Vagina (tissue), 2 donors: Measurements from ENCODE around the gene FGB. TPM values are rescaled to one million over a fixed set of nuclear protein-coding genes. Genes with fewer than 3 reads are reported as not detected.
"Not testable (repeated sequence)": the region's sequence is repeated elsewhere in the genome, so short reads cannot be mapped to it uniquely, and the experiment has no call there.

Experiments
- DNase-seq, 2 donors: peaks; one replicate each; pipeline ENCODE4 v3.0.0-alpha.2; 2017; ENCODE audit errors: extremely low spot score in 2 of 2
- H3K27ac ChIP-seq: fragments of 200-600 bp; sonication (generic); one replicate; pipeline ENCODE4 v1.5.1; 2019
- H3K27me3 ChIP-seq: fragments of 200-600 bp; sonication (generic); one replicate; pipeline ENCODE4 v1.5.1; 2019
- H3K36me3 ChIP-seq, 2 donors: fragments of 200-600 bp; sonication (generic); one replicate each; pipeline ENCODE4 v1.5.1; 2017 to 2019
- H3K4me1 ChIP-seq: fragments of 200-600 bp; sonication (generic); one replicate; pipeline ENCODE4 v1.5.1; 2019
- H3K4me3 ChIP-seq, 2 donors: fragments of 200-600 bp; sonication (generic); 1 replicate in 1 of 2; 2 replicates in 1 of 2; pipeline ENCODE4 v1.5.1; 2016 to 2019
- H3K9me3 ChIP-seq: fragments of 200-600 bp; sonication (generic); one replicate; pipeline ENCODE4 v1.5.1; 2019
- CTCF ChIP-seq, 3 experiments: fragments of 450-650 bp in 2 of 3; fragments of 200-600 bp in 1 of 3; sonication (generic) in 1 of 3; IDR thresholded peaks; one replicate each; pipeline ENCODE4 v1.5.1; 2017 to 2019; ENCODE audit warnings: antibody characterized with exemption in 3 of 3, mild to moderate bottlenecking in 2 of 3, moderate library complexity in 2 of 3
- POLR2A ChIP-seq, 2 donors: fragments of 450-650 bp; IDR thresholded peaks; one replicate each; pipeline ENCODE4 v1.6.1; 2017; ENCODE audit warnings: antibody characterized with exemption in 2 of 2, mild to moderate bottlenecking in 2 of 2, moderate library complexity in 2 of 2
- POLR2AphosphoS5 ChIP-seq, 2 donors: sonication (generic); formaldehyde crosslinking; IDR thresholded peaks; one replicate each; pipeline ENCODE4 v1.9.0; 2017; ENCODE audit warnings: antibody characterized with exemption in 2 of 2, mild to moderate bottlenecking in 2 of 2, low read depth in 1 of 2; ENCODE audit not compliant: insufficient read depth in 1 of 2
- intact Hi-C: fragments of 100-400 bp; cut with DNase I; formaldehyde crosslinking; loops from one replicate; pipeline ENCODE4 v1.15.1; 2023
- total RNA-seq: library from RNA; depleted of rRNA; stranded (reverse); fragments of >200 nt; gene quantifications from one replicate; pipeline ENCODE4 v1.2.3, GENCODE V29; 2016

Gene FGB
- total RNA-seq, 1 donor from 2014 or later = not detected

- Histone ChIP-seq H3K4me3 (no peak overlapping the region), H3K27me3 (no peaks in the 10 kb centered on the region), H3K4me1 (no peaks in the 10 kb centered on the region), H3K36me3 (no peaks in the 10 kb centered on the region), H3K9me3 (no peaks in the 10 kb centered on the region), H3K27ac (no peak overlapping the region)
- DNase-seq = no peak
- intact Hi-C loops = no loop called here
- TF ChIP-seq POLR2AphosphoS5 (IDR thresholded peaks at IDR 0.05; ENCODE audit: insufficient read depth in 1 of 2, low read depth in 1 of 2) = no peak
- TF ChIP-seq POLR2A (IDR thresholded peaks at IDR 0.05) = no peak
- TF ChIP-seq CTCF (IDR thresholded peaks at IDR 0.05) = no peak
Observed at GRCh38 chr4:154589296-154590197, 26.7 kb downstream of the FGB start.

GRCh38 chr4:154590329-154591006 is 27.7 kb downstream of the FGB start, which contains the start of gene FGA:
FGA (minus strand) TSS chr4:154590742; CDS start chr4:154590687, 55 bp downstream.
- TF ChIP-seq POLR2AphosphoS5 (IDR thresholded peaks at IDR 0.05; ENCODE audit: insufficient read depth in 1 of 2, low read depth in 1 of 2) (no peak), CTCF (IDR thresholded peaks at IDR 0.05) (no peak), POLR2A (IDR thresholded peaks at IDR 0.05) (no peak)
- Histone ChIP-seq H3K27ac (no peak within 1 kb of the TSS), H3K4me1 (no peaks in the 10 kb centered on the region), H3K27me3 (no peaks in the 10 kb centered on the region), H3K9me3 (no peaks in the 10 kb centered on the region), H3K36me3 (no peaks in the 10 kb centered on the region), H3K4me3 (no peak within 1 kb of the TSS)
- intact Hi-C loops = no loop called here
- no peak for DNase-seq

- no peak for TF ChIP-seq POLR2AphosphoS5 (IDR thresholded peaks at IDR 0.05; ENCODE audit: insufficient read depth in 1 of 2, low read depth in 1 of 2)
- H3K36me3 ChIP-seq = no peaks in the 10 kb centered on the region
- H3K9me3 ChIP-seq = no peaks in the 10 kb centered on the region
- DNase-seq = no peak
- no peaks in the 10 kb centered on the region for H3K27me3 ChIP-seq
- no peak overlapping the region for H3K4me3 ChIP-seq
- intact Hi-C loops = no loop called here
- no peaks in the 10 kb centered on the region for H3K4me1 ChIP-seq
- H3K27ac ChIP-seq = no peak overlapping the region
Observed at GRCh38 chr4:154591890-154592289, 29.1 kb downstream of the FGB start.

DNA sequence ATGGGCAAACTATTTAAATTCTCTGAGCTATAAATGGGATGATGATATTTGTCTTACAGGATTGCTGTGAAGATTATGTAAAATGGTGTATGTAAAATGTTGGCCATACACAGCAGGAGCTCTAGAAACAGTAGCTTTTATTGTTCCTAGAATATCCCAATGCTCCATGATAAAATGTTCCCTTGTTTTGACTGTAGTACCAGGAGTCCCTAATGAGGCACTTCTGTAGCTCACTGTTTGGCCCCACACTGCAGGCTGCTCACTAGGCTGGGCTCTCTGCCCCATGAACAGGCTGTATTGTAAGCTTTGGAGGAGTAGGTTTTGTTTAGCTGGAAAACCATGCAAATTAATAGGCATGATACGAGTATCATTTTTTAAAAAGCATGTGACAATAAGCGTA is 31.1 kb downstream of the FGB start:
- Histone ChIP-seq H3K9me3 (no peaks in the 10 kb centered on the region), H3K4me1 (no peaks in the 10 kb centered on the region), H3K36me3 (no peaks in the 10 kb centered on the region), H3K4me3 (no peak overlapping the region), H3K27me3 (no peaks in the 10 kb centered on the region), H3K27ac (no peak overlapping the region)
- intact Hi-C loops = no loop called here
- TF ChIP-seq CTCF (IDR thresholded peaks at IDR 0.05) (no peak), POLR2AphosphoS5 (IDR thresholded peaks at IDR 0.05; ENCODE audit: insufficient read depth in 1 of 2, low read depth in 1 of 2) (no peak), POLR2A (IDR thresholded peaks at IDR 0.05) (no peak)
- no peak for DNase-seq

- H3K36me3 ChIP-seq, DNase-seq, H3K27ac ChIP-seq, intact Hi-C loops, H3K9me3 ChIP-seq, H3K4me3 ChIP-seq, H3K4me1 ChIP-seq, H3K27me3 ChIP-seq: not testable (repeated sequence)
Observed at GRCh38 chr4:154594343-154594742, 31.5 kb downstream of the FGB start.

- H3K9me3 ChIP-seq = no peaks in the 10 kb centered on the region
- H3K27ac ChIP-seq = no peak overlapping the region
- intact Hi-C loops = no loop called here
- TF ChIP-seq POLR2A (IDR thresholded peaks at IDR 0.05) = no peak
- no peak for TF ChIP-seq CTCF (IDR thresholded peaks at IDR 0.05)
- no peak for TF ChIP-seq POLR2AphosphoS5 (IDR thresholded peaks at IDR 0.05; ENCODE audit: insufficient read depth in 1 of 2, low read depth in 1 of 2)
- H3K36me3 ChIP-seq = no peaks in the 10 kb centered on the region
- H3K4me3 ChIP-seq = no peak overlapping the region
- no peaks in the 10 kb centered on the region for H3K4me1 ChIP-seq
- H3K27me3 ChIP-seq = no peaks in the 10 kb centered on the region
- no peak for DNase-seq
Observed at GRCh38 chr4:154595807-154596206, 33.0 kb downstream of the FGB start.

DNA sequence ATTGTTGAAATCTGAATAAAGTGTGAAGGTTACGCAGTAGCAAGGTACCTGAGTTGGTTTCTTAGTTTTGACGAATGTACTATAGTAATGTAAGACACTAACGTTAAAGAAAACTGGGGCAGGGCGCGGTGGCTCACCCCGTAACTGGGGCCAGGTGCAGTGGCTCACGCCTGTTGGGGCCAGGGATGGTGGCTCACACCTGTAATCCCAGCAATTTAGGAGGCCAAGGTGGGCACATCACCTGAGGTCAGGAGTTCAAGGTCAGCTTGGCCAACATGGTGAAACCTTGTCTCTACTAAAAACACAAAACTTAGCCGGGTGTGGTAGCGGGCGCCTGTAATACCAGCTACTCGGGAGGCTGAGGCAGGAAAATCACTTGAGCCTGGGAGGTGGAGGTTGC is 34.5 kb downstream of the FGB start:
- H3K9me3 ChIP-seq, intact Hi-C loops, H3K36me3 ChIP-seq, H3K4me3 ChIP-seq, H3K27ac ChIP-seq, H3K4me1 ChIP-seq, DNase-seq, H3K27me3 ChIP-seq: not testable (repeated sequence)
